Liver (tissue), 9 donors: ENCODE data around the gene NLGN1. TPM values are rescaled to one million over a fixed set of nuclear protein-coding genes. Genes with fewer than 3 reads are reported as not detected.

Source experiments
- DNase-seq: peaks from one replicate; pipeline ENCODE4 v3.0.0-alpha.2; 2017; ENCODE audit warnings: low spot score
- H3K27ac ChIP-seq, 2 donors: one replicate each; pipeline ENCODE4 v1.7.0; 2013; ENCODE audit warnings: inconsistent platforms in 2 of 2, low read length in 2 of 2, control low read depth in 1 of 2, low read depth in 1 of 2, mild to moderate bottlenecking in 1 of 2
- H3K27me3 ChIP-seq, 4 donors: one replicate each; pipeline versions ENCODE4 v1.6.1 to v1.7.0; 2013; ENCODE audit warnings: low read length in 3 of 4, inconsistent platforms in 1 of 4, mild to moderate bottlenecking in 1 of 4, moderate library complexity in 1 of 4; ENCODE audit not compliant: control insufficient read depth in 4 of 4, insufficient read depth in 4 of 4
- H3K36me3 ChIP-seq, 4 donors: one replicate each; pipeline versions ENCODE4 v1.6.1 to v1.7.0; 2013; ENCODE audit warnings: low read length in 3 of 4, mild to moderate bottlenecking in 3 of 4, low read depth in 1 of 4, moderate library complexity in 1 of 4; ENCODE audit not compliant: control insufficient read depth in 4 of 4, insufficient read depth in 3 of 4
- H3K4me1 ChIP-seq, 4 donors: one replicate each; pipeline versions ENCODE4 v1.6.1 to v1.7.0; 2013; ENCODE audit warnings: low read length in 3 of 4, mild to moderate bottlenecking in 3 of 4, moderate library complexity in 1 of 4; ENCODE audit not compliant: control insufficient read depth in 4 of 4, insufficient read depth in 4 of 4
- H3K4me3 ChIP-seq, 3 donors: one replicate each; pipeline versions ENCODE4 v1.6.1 to v1.7.0; 2013; ENCODE audit warnings: low read length in 3 of 3, control low read depth in 1 of 3, low read depth in 1 of 3, mild to moderate bottlenecking in 1 of 3
- H3K9ac ChIP-seq, 2 donors: one replicate each; pipeline ENCODE4 v1.7.0; 2013; ENCODE audit warnings: low read length in 2 of 2, mild to moderate bottlenecking in 2 of 2, moderate library complexity in 2 of 2, control low read depth in 1 of 2, low read depth in 1 of 2
- H3K9me3 ChIP-seq, 4 donors: one replicate each; pipeline versions ENCODE4 v1.6.1 to v1.7.0; 2013; ENCODE audit warnings: low read length in 3 of 4; ENCODE audit not compliant: control insufficient read depth in 4 of 4
- EGR1 ChIP-seq, 2 donors: IDR thresholded peaks; 2 replicates each; pipeline ENCODE4 v1.6.1; 2016 to 2018; ENCODE audit warnings: antibody characterized with exemption in 2 of 2, low read depth in 2 of 2
- FOXA1 ChIP-seq: IDR thresholded peaks from 2 replicates; pipeline ENCODE4 v1.6.1; 2016; ENCODE audit warnings: antibody characterized with exemption
- FOXA2 ChIP-seq: IDR thresholded peaks from 2 replicates; pipeline ENCODE4 v1.6.1; 2016; ENCODE audit warnings: antibody characterized with exemption
- GABPA ChIP-seq, 2 donors: IDR thresholded peaks in 1 of 2; conservative IDR thresholded peaks in 1 of 2; 2 replicates each; pipeline ENCODE4 v1.6.1; 2016; ENCODE audit warnings: antibody characterized with exemption in 2 of 2, mild to moderate bottlenecking in 1 of 2, moderate library complexity in 1 of 2
- HNF4A ChIP-seq, 2 donors: conservative IDR thresholded peaks; 2 replicates each; pipeline ENCODE4 v1.6.1; 2016; ENCODE audit warnings: antibody characterized with exemption in 2 of 2, mild to moderate bottlenecking in 2 of 2
- HNF4G ChIP-seq: IDR thresholded peaks from 2 replicates; pipeline ENCODE4 v1.6.1; 2016; ENCODE audit warnings: antibody characterized with exemption
- JUND ChIP-seq, 2 donors: IDR thresholded peaks; 2 replicates each; pipeline ENCODE4 v1.6.1; 2016; ENCODE audit warnings: antibody characterized with exemption in 2 of 2
- MAX ChIP-seq: IDR thresholded peaks from 2 replicates; pipeline ENCODE4 v1.6.1; 2016; ENCODE audit warnings: antibody characterized with exemption
- RAD21 ChIP-seq, 2 donors: IDR thresholded peaks; 2 replicates each; pipeline ENCODE4 v1.6.1; 2016; ENCODE audit warnings: antibody characterized with exemption in 2 of 2, mild to moderate bottlenecking in 2 of 2
- REST ChIP-seq: IDR thresholded peaks from 2 replicates; pipeline ENCODE4 v1.6.1; 2016; ENCODE audit warnings: antibody characterized with exemption, mild to moderate bottlenecking
- SP1 ChIP-seq: IDR thresholded peaks from 2 replicates; pipeline ENCODE4 v1.6.1; 2018; ENCODE audit warnings: antibody characterized with exemption, mild to moderate bottlenecking
- YY1 ChIP-seq: IDR thresholded peaks from 2 replicates; pipeline ENCODE4 v1.6.1; 2016; ENCODE audit warnings: antibody characterized with exemption, mild to moderate bottlenecking
- ZBTB33 ChIP-seq: IDR thresholded peaks from 2 replicates; pipeline ENCODE4 v1.6.1; 2016; ENCODE audit warnings: antibody characterized with exemption
- WGBS: extraction: QIAGEN DNeasy Blood & Tissue Kit; methylation state at CpG from one replicate; pipeline ENCODE4 v1.1.7; 2013; 5-methylcytosine and 5-hydroxymethylcytosine counted together
- polyA plus RNA-seq, 2 donors: library from polyadenylated mRNA; stranded (reverse) in 1 of 2; unstranded in 1 of 2; fragments of 200-250 nt in 1 of 2; fragments of >200 nt in 1 of 2; fragmentation: Nextera tagmentation in 1 of 2; extraction: Ambion mirVana in 1 of 2; gene quantifications; one replicate each; pipeline versions ENCODE4 v1.2.1 to v1.2.3, GENCODE V29; 2013 to 2015
- total RNA-seq, 2 donors: library from RNA; depleted of rRNA; stranded (reverse); fragments of >200 nt; gene quantifications; one replicate each; pipeline ENCODE4 v1.2.3, GENCODE V29; 2014
- donor health status: healthy.
- donor health status: healthy.
- donor health status: healthy.
- donor health status: healthy.
- donor health status: healthy.

Gene NLGN1
- total and polyA plus RNA-seq, 4 donors, result 0.02 to 0.67 (median 0.37) TPM; not detected in 1

- TF ChIP-seq HNF4G (no peak), FOXA1 (no peak), JUND (IDR thresholded peaks at IDR 0.05) (no peak), GABPA (IDR thresholded peaks at IDR 0.05 in 1 of 2, conservative IDR thresholded peaks at IDR 0.05 in 1 of 2) (no peak), REST (no peak), RAD21 (IDR thresholded peaks at IDR 0.05) (no peak), HNF4A (conservative IDR thresholded peaks at IDR 0.05) (no peak), FOXA2 (no peak), EGR1 (IDR thresholded peaks at IDR 0.05; ENCODE audit: low read depth in 2 of 2) (no peak), ZBTB33 (no peak), MAX (no peak)
- Histone ChIP-seq H3K27me3 (peaks cover 0 to 3% (median 0%) of the 10 kb centered on the region in 4 donors), H3K4me1 (no peaks in the 10 kb centered on the region), H3K36me3 (no peaks in the 10 kb centered on the region), H3K9me3 (no peaks in the 10 kb centered on the region), H3K9ac (no peak overlapping the region), H3K4me3 (no peak overlapping the region), H3K27ac (no peak overlapping the region)
- no peak for DNase-seq
- 54% methylated on average over 2 of the region's 2 CpGs for WGBS
Observed at GRCh38 chr3:173556546-173556945, 159.0 kb downstream of the NLGN1 start.

GRCh38 chr3:173567997-173568396 lies 170.5 kb downstream of the NLGN1 start:
- Histone ChIP-seq H3K4me1 (no peaks in the 10 kb centered on the region), H3K36me3 (no peaks in the 10 kb centered on the region), H3K27ac (no peak overlapping the region), H3K4me3 (no peak overlapping the region), H3K9me3 (no peaks in the 10 kb centered on the region), H3K9ac (no peak overlapping the region), H3K27me3 (no peaks in the 10 kb centered on the region)
- 93% methylated on average over 3 of the region's 3 CpGs for WGBS
- DNase-seq, result no peak
- TF ChIP-seq HNF4G (no peak), FOXA2 (no peak), YY1 (no peak), HNF4A (conservative IDR thresholded peaks at IDR 0.05) (no peak), SP1 (no peak), ZBTB33 (no peak), GABPA (IDR thresholded peaks at IDR 0.05 in 1 of 2, conservative IDR thresholded peaks at IDR 0.05 in 1 of 2) (no peak), MAX (no peak), FOXA1 (no peak), RAD21 (IDR thresholded peaks at IDR 0.05) (no peak), REST (no peak)
